Esophagus muscularis mucosa (tissue), 4 donors: Measurements from ENCODE around the gene KCNG4.

Experiments used
- EP300 ChIP-seq: sonication (generic); formaldehyde crosslinking; IDR thresholded peaks from one replicate; pipeline ENCODE4 v1.6.1; 2017; ENCODE audit warnings: antibody characterized with exemption
- POLR2A ChIP-seq: fragments of 450-650 bp; IDR thresholded peaks from one replicate; pipeline ENCODE4 v1.6.1; 2017; ENCODE audit warnings: antibody characterized with exemption, moderate library complexity, mild to moderate bottlenecking, low read depth
- TF ChIP-seq, protein P1 (sequence below), 3 experiments: fragments of 200-600 bp in 2 of 3; fragments of 450-650 bp in 1 of 3; sonication (generic) in 2 of 3; IDR thresholded peaks; one replicate each; pipeline ENCODE4 v1.5.1; 2017 to 2019; ENCODE audit warnings: antibody characterized with exemption in 3 of 3, mild to moderate bottlenecking in 2 of 3, moderate library complexity in 1 of 3

DNA sequence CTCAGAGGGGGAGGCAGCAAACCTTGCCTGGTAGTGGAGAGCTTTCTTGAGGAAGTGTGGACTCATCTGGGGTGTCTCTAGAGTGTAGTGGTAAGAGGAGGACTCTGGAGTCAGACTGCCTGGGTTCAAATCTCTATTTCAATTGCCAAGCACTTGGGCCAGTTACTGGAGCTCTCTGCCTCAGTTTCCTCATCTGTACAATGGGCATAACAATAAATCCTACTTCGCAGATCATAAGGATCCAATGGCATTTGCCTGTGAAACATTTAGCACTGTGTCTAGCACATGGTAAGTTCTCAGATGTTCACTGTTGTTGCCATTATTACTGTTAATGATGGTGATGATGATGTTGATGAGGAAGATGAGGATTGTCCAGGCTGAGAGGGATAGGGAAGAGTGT lies 31.2 kb upstream of the KCNG4 start:
- TF ChIP-seq, protein P1, sequence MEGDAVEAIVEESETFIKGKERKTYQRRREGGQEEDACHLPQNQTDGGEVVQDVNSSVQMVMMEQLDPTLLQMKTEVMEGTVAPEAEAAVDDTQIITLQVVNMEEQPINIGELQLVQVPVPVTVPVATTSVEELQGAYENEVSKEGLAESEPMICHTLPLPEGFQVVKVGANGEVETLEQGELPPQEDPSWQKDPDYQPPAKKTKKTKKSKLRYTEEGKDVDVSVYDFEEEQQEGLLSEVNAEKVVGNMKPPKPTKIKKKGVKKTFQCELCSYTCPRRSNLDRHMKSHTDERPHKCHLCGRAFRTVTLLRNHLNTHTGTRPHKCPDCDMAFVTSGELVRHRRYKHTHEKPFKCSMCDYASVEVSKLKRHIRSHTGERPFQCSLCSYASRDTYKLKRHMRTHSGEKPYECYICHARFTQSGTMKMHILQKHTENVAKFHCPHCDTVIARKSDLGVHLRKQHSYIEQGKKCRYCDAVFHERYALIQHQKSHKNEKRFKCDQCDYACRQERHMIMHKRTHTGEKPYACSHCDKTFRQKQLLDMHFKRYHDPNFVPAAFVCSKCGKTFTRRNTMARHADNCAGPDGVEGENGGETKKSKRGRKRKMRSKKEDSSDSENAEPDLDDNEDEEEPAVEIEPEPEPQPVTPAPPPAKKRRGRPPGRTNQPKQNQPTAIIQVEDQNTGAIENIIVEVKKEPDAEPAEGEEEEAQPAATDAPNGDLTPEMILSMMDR (IDR thresholded peaks at IDR 0.05), result no peak
- no peak for TF ChIP-seq EP300
- TF ChIP-seq POLR2A, result no peak
